Measurements from ENCODE around the gene HMGN4. TPM values are rescaled to one million over a fixed set of nuclear protein-coding genes. Genes with fewer than 3 reads are reported as not detected.

The HMGN4 gene
- total RNA-seq, 1 donor from 2014 or later: 58.4 TPM

DNA sequence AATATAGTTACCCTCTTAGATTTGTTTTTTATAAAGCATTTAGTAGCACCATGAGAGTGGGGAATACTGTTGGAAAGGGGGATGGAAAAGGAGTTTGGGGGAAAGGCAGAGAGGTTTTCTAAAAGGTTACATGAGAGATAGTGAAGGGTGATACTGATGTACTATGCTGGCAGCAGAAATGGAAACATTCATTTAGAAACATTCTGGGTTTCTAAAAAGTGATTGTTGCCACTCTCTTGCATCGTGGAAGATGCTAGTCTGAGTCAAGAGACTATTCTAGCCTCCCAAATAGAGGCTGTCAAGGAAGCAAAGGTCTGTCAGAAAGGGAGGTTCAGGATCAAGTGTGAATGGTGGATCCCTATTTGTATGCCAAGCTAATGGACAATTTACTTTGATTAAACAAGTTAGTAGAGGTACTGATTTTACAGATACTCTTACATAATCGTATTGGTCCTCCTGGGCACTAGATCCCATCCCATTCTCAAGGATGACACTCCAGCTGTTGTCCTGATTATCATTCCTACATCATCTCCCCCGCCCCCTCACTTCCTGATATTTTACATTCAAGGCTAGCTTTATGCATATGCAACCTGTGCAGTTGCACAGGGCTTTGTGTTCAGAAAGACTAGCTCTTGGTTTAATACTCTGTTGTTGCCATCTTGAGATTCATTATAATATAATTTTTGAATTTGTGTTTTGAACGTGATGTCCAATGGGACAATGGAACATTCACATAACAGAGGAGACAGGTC is 43.2 kb downstream of the HMGN4 start:
- H3K36me3 ChIP-seq: no peaks in the 10 kb centered on the region
- H3K9me3 ChIP-seq: no peaks in the 10 kb centered on the region
- no peak for TF ChIP-seq POLR2A (IDR thresholded peaks at IDR 0.05)
- TF ChIP-seq CTCF (IDR thresholded peaks at IDR 0.05): no peak
- no peak for TF ChIP-seq POLR2AphosphoS5 (IDR thresholded peaks at IDR 0.05; ENCODE audit: insufficient read depth in 1 of 2, low read depth in 1 of 2)
- H3K4me1 ChIP-seq: no peaks in the 10 kb centered on the region
- no peaks in the 10 kb centered on the region for H3K27me3 ChIP-seq
- H3K27ac ChIP-seq: no peak overlapping the region
- H3K4me3 ChIP-seq: no peak overlapping the region
- no peak for DNase-seq (ENCODE audit: extremely low spot score in 2 of 2)
- intact Hi-C loops (cut with DNase I): no loop called here

- Histone ChIP-seq H3K27me3 (no peaks in the 10 kb centered on the region), H3K9me3 (no peaks in the 10 kb centered on the region), H3K4me1 (no peaks in the 10 kb centered on the region)
These were observed 50.8 kb downstream of the HMGN4 start for GRCh38 chr6:26588965-26589364.

DNA sequence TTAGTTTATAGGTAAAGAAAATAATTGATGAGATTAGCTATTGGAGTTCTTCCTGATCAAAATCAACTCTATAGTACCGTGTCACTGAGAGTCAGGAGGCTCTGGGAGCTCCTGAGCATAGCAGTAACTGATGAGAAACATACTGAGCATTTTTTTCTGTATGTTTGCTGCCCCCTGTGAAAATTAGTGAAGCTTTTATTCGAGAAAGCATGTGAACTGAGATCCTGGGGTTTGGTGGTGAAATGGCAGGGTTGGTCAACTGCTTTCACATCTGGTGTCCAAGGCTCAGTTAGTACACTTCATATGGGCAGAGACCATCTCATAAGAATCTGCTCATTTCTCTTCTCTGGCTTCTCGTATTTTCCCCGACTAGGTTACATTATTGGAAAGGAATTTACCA is 54.5 kb downstream of the HMGN4 start:
- intact Hi-C loops (cut with DNase I): loop anchor here (10.0 kb wide), 1 partner anchor 248 kb away; no protein-coding TSS in a partner anchor
- peaks cover 17% of the 10 kb centered on the region for H3K4me1 ChIP-seq
- no peak overlapping the region for H3K27ac ChIP-seq
- no peaks in the 10 kb centered on the region for H3K36me3 ChIP-seq
- no peaks in the 10 kb centered on the region for H3K27me3 ChIP-seq
- no peak overlapping the region for H3K4me3 ChIP-seq
- no peaks in the 10 kb centered on the region for H3K9me3 ChIP-seq
- TF ChIP-seq POLR2A (IDR thresholded peaks at IDR 0.05) (no peak), CTCF (IDR thresholded peaks at IDR 0.05) (no peak), POLR2AphosphoS5 (IDR thresholded peaks at IDR 0.05; ENCODE audit: insufficient read depth in 1 of 2, low read depth in 1 of 2) (no peak)
- DNase-seq (ENCODE audit: extremely low spot score in 2 of 2): no peak

More at GRCh38 chr6:26588965-26589364, 50.8 kb downstream of the HMGN4 start:
- no peak for DNase-seq (ENCODE audit: extremely low spot score in 2 of 2)
- H3K4me3 ChIP-seq: no peak overlapping the region
- no peak for TF ChIP-seq POLR2AphosphoS5 (IDR thresholded peaks at IDR 0.05; ENCODE audit: insufficient read depth in 1 of 2, low read depth in 1 of 2)
- TF ChIP-seq CTCF (IDR thresholded peaks at IDR 0.05): no peak
- TF ChIP-seq POLR2A (IDR thresholded peaks at IDR 0.05): no peak
- intact Hi-C loops (cut with DNase I): no loop called here
- no peaks in the 10 kb centered on the region for H3K36me3 ChIP-seq
- H3K27ac ChIP-seq: no peak overlapping the region

GRCh38 chr6:26593278-26594130 is 55.3 kb downstream of the HMGN4 start:
- TF ChIP-seq CTCF (IDR thresholded peaks at IDR 0.05) (no peak), POLR2A (IDR thresholded peaks at IDR 0.05) (no peak), POLR2AphosphoS5 (IDR thresholded peaks at IDR 0.05; ENCODE audit: insufficient read depth in 1 of 2, low read depth in 1 of 2) (no peak)
- Histone ChIP-seq H3K27me3 (no peaks in the 10 kb centered on the region), H3K27ac (no peak overlapping the region), H3K4me3 (no peak overlapping the region), H3K4me1 (peaks cover 25% of the 10 kb centered on the region), H3K36me3 (peaks cover 0 to 7% of the 10 kb centered on the region in 2 donors), H3K9me3 (no peaks in the 10 kb centered on the region)
- intact Hi-C loops (cut with DNase I): loop anchor here (10.0 kb wide), 1 partner anchor 249 kb away; no protein-coding TSS in a partner anchor
- no peak for DNase-seq (ENCODE audit: extremely low spot score in 2 of 2)

All from vagina (tissue), 2 donors.